Measurements from ENCODE around the gene BTBD10.
A peak's percentile ranks its signal among the peaks of the same experiment; 100 is the strongest.

The BTBD10 gene

DNA sequence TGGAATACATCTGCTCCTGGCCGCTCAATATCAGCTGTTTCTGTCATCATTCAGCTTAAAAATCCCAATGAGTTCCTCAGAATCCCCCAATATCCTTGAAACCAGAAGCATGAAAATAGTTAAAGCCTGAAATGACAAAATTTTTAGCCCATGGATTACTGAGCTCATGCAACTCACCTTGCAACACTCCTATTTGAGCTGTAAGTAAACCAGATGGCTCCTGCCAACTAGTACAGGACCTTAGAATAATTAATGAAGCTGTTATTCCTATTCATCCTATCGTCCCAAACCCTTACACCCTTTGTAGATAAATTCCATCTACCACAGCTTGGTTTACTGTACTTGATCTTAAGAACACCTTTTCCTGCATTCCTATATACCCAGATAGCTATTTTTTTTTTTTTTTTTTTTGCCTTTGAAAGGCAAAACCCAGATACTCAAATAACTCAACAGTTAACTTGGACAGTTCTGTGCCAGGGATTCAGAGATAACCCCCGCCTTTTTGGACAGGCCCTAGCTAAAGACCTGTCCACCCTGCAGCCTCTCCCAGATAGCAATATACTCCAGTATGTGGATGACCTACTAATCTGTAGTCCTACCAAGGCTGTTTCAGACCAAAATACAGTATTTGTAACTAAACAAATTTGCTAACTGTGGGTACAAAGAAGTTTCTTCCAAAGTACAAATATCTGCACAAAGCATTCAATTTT, 10.1 kb upstream of the BTBD10 start:
- 0 out of 2 replicates have a peak, but pooled peaks cover 7% of the 10 kb centered on the region for H3K4me1 ChIP-seq (ENCODE audit: insufficient read depth, low read length)
- no peak overlapping the region for H3K4me3 ChIP-seq (ENCODE audit: low read length)
- H3K9me3 ChIP-seq (ENCODE audit: insufficient read depth, low read depth, low read length) = no peaks in the 10 kb centered on the region
- no peaks in the 10 kb centered on the region for H3K36me3 ChIP-seq (ENCODE audit: insufficient read depth, low read length)
- H3K27ac ChIP-seq (ENCODE audit: low read depth, low read length) = no peak overlapping the region
- H3K27me3 ChIP-seq (ENCODE audit: insufficient read depth, low read length) = no peaks in the 10 kb centered on the region
- no peak overlapping the region for H3K9ac ChIP-seq (ENCODE audit: low read depth, low read length)
- 89% methylated on average over 3 of the region's 3 CpGs for WGBS

DNA sequence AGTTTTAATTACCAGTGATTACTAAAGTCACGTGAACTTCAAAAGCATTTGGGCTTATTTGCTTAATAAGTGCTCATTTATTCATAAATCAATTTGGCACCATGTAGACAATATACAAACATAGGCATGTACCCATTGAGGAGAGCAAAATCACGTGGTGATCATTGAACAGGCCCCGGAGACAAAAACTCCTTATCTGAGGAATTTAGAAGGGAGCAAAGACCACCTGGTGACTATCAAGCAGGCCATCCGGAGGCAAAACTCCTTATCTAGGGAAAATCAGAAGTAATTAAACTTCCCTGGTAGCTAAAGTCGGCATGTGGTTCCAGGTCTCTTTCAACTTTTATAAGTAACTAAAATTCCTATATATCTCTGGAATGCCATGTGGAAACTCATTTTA, 5.7 kb upstream of the BTBD10 start:
- WGBS = 71% methylated on average over 5 of the region's 5 CpGs
- Histone ChIP-seq H3K27ac (ENCODE audit: low read depth, low read length) (no peak overlapping the region), H3K4me1 (ENCODE audit: insufficient read depth, low read length) (peaks cover 13% of the 10 kb centered on the region), H3K27me3 (ENCODE audit: insufficient read depth, low read length) (no peaks in the 10 kb centered on the region), H3K36me3 (ENCODE audit: insufficient read depth, low read length) (no peaks in the 10 kb centered on the region), H3K9me3 (ENCODE audit: insufficient read depth, low read depth, low read length) (no peaks in the 10 kb centered on the region), H3K9ac (ENCODE audit: low read depth, low read length) (no peak overlapping the region), H3K4me3 (ENCODE audit: low read length) (no peak overlapping the region)

- Histone ChIP-seq H3K36me3 (ENCODE audit: insufficient read depth, low read length) (no peaks in the 10 kb centered on the region), H3K27me3 (ENCODE audit: insufficient read depth, low read length) (no peaks in the 10 kb centered on the region), H3K4me3 (ENCODE audit: low read length) (no peak overlapping the region), H3K9me3 (ENCODE audit: insufficient read depth, low read depth, low read length) (no peaks in the 10 kb centered on the region), H3K4me1 (ENCODE audit: insufficient read depth, low read length) (peaks cover 12% of the 10 kb centered on the region), H3K27ac (ENCODE audit: low read depth, low read length) (no peak overlapping the region), H3K9ac (ENCODE audit: low read depth, low read length) (no peak overlapping the region)
- 34% methylated on average over 5 of the region's 6 CpGs for WGBS
These were observed 2.9 kb upstream of the BTBD10 start for GRCh38 chr11:13465909-13466371.

DNA sequence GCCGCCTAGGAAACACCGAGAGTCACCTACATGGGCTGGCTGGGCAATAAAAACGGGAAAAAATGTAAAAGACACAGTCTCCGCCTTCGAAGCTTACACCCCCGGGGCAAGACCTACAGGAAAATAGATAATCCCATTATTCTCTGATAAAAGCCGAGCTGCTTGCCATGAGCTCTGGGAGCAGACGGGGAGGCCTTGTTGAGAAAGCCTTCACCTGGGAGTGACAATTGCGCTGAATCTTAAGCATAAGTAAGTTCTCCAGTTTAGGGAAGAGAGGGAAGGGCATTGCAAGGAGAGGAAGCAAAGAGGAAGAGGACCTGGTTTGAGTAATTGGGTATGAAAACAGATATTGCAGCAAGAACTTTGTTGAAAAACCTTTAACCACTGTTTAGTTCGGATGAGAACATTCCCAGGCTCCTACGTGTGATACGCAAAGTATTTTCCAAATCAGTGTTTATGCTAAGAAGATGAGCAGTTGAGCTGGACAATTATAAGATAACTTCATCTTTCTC, 813 bp upstream of the BTBD10 start:
- Histone ChIP-seq H3K4me1 (ENCODE audit: insufficient read depth, low read length) (peaks cover 12% of the 10 kb centered on the region), H3K27ac (ENCODE audit: low read depth, low read length) (peak overlapping the region; percentile 80), H3K36me3 (ENCODE audit: insufficient read depth, low read length) (no peaks in the 10 kb centered on the region; the same call in 1 of the 2 replicates), H3K9me3 (ENCODE audit: insufficient read depth, low read depth, low read length) (no peaks in the 10 kb centered on the region), H3K9ac (ENCODE audit: low read depth, low read length) (peak overlapping the region; percentile 92), H3K27me3 (ENCODE audit: insufficient read depth, low read length) (no peaks in the 10 kb centered on the region), H3K4me3 (ENCODE audit: low read length) (peak overlapping the region; percentile 94)
- WGBS = 33% methylated on average over 12 of the region's 12 CpGs

DNA sequence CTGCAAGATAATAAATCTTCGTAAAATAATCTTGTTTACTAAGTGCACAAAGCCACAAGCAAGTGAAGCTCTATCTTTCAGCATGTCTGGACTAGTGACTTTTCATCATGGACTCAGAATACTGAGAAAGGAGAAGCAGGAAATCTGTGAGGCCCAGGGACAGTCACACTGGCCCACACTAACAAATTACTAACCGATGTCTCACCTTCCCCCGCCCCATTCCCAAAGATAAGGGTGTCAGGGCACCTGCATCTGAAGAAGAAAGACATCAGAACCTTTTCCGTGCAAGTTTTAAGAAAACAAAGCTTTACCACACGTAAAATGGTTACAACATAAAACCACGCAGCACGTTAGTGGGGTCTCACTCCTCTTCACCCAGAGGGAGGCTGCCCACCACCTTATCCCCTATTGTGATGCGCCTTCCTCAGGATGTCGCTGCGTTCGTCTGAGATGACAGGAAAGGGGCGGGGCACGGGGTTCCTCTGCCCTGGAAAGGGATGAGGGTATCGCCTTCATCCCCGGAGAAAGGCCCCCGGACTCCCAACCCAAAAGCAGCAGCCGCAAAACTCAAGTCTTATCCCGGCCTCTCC, 616 bp downstream of the BTBD10 start:
- H3K9me3 ChIP-seq (ENCODE audit: insufficient read depth, low read depth, low read length) = no peaks in the 10 kb centered on the region
- H3K27me3 ChIP-seq (ENCODE audit: insufficient read depth, low read length) = no peaks in the 10 kb centered on the region
- H3K9ac ChIP-seq (ENCODE audit: low read depth, low read length) = peak overlapping the region; percentile 92
- WGBS = 5% methylated on average over 18 of the region's 18 CpGs
- H3K36me3 ChIP-seq (ENCODE audit: insufficient read depth, low read length) = no peaks in the 10 kb centered on the region; the same call in 1 of the 2 replicates
- peaks cover 12% of the 10 kb centered on the region for H3K4me1 ChIP-seq (ENCODE audit: insufficient read depth, low read length)
- H3K4me3 ChIP-seq (ENCODE audit: low read length) = peak overlapping the region; percentile 94
- peak overlapping the region; percentile 80; the same call in 1 of the 2 replicates for H3K27ac ChIP-seq (ENCODE audit: low read depth, low read length)

- H3K9ac ChIP-seq (ENCODE audit: low read depth, low read length) = no peak overlapping the region
- peaks cover 12% of the 10 kb centered on the region for H3K4me1 ChIP-seq (ENCODE audit: insufficient read depth, low read length)
- no peak overlapping the region for H3K27ac ChIP-seq (ENCODE audit: low read depth, low read length)
- no peaks in the 10 kb centered on the region; the same call in 1 of the 2 replicates for H3K36me3 ChIP-seq (ENCODE audit: insufficient read depth, low read length)
- 97% methylated on average over 3 of the region's 3 CpGs for WGBS
- no peaks in the 10 kb centered on the region for H3K9me3 ChIP-seq (ENCODE audit: insufficient read depth, low read depth, low read length)
- H3K27me3 ChIP-seq (ENCODE audit: insufficient read depth, low read length) = no peaks in the 10 kb centered on the region
- H3K4me3 ChIP-seq (ENCODE audit: low read length) = no peak overlapping the region
These were observed 1.7 kb downstream of the BTBD10 start for GRCh38 chr11:13461291-13461690.

- Histone ChIP-seq H3K4me1 (ENCODE audit: insufficient read depth, low read length) (peaks cover 14% of the 10 kb centered on the region), H3K27ac (ENCODE audit: low read depth, low read length) (no peak overlapping the region), H3K36me3 (ENCODE audit: insufficient read depth, low read length) (peaks cover 2% of the 10 kb centered on the region; the same call in 1 of the 2 replicates), H3K27me3 (ENCODE audit: insufficient read depth, low read length) (no peaks in the 10 kb centered on the region), H3K4me3 (ENCODE audit: low read length) (no peak overlapping the region), H3K9me3 (ENCODE audit: insufficient read depth, low read depth, low read length) (no peaks in the 10 kb centered on the region), H3K9ac (ENCODE audit: low read depth, low read length) (no peak overlapping the region)
- 79% methylated on average over 2 of the region's 2 CpGs for WGBS
These were observed 12.1 kb downstream of the BTBD10 start for GRCh38 chr11:13450832-13451397.

DNA sequence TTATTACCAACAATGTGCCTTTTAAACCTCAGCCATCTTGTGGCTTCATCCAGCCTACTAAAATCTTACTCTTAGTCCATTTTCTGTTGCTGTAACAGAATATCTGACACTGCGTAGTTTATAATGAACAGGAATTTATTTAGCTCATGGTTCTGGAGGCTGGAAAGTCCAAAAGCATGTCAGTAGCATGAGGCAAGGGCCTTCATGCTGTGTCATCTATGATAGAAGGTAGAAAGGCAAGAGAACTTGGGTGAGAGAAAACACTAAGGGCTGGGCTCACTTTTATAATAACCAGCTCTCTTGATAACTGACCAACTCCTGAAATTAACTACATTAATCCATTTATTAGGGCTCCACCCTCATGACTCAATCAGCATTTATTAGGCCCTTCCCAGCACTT, 13.5 kb downstream of the BTBD10 start:
- no peak overlapping the region; the same call in 1 of the 2 replicates for H3K27ac ChIP-seq (ENCODE audit: low read depth, low read length)
- no peaks in the 10 kb centered on the region for H3K27me3 ChIP-seq (ENCODE audit: insufficient read depth, low read length)
- H3K4me1 ChIP-seq (ENCODE audit: insufficient read depth, low read length) = peaks cover 14% of the 10 kb centered on the region
- no peaks in the 10 kb centered on the region for H3K9me3 ChIP-seq (ENCODE audit: insufficient read depth, low read depth, low read length)
- no peak overlapping the region for H3K9ac ChIP-seq (ENCODE audit: low read depth, low read length)
- 100% methylated on average over 1 of the region's 1 CpG for WGBS
- H3K36me3 ChIP-seq (ENCODE audit: insufficient read depth, low read length) = peaks cover 2% of the 10 kb centered on the region; the same call in 1 of the 2 replicates
- no peak overlapping the region for H3K4me3 ChIP-seq (ENCODE audit: low read length)

GRCh38 chr11:13448876-13449275, 14.1 kb downstream of the BTBD10 start:
- H3K27me3 ChIP-seq (ENCODE audit: insufficient read depth, low read length) = no peaks in the 10 kb centered on the region
- H3K27ac ChIP-seq (ENCODE audit: low read depth, low read length) = no peak overlapping the region
- H3K36me3 ChIP-seq (ENCODE audit: insufficient read depth, low read length) = peaks cover 2% of the 10 kb centered on the region; the same call in 1 of the 2 replicates
- H3K4me3 ChIP-seq (ENCODE audit: low read length) = no peak overlapping the region
- no peaks in the 10 kb centered on the region for H3K9me3 ChIP-seq (ENCODE audit: insufficient read depth, low read depth, low read length)
- no peak overlapping the region for H3K9ac ChIP-seq (ENCODE audit: low read depth, low read length)
- peaks cover 14% of the 10 kb centered on the region for H3K4me1 ChIP-seq (ENCODE audit: insufficient read depth, low read length)
- WGBS = no CpG with 5 or more reads among the region's 2 CpGs

DNA sequence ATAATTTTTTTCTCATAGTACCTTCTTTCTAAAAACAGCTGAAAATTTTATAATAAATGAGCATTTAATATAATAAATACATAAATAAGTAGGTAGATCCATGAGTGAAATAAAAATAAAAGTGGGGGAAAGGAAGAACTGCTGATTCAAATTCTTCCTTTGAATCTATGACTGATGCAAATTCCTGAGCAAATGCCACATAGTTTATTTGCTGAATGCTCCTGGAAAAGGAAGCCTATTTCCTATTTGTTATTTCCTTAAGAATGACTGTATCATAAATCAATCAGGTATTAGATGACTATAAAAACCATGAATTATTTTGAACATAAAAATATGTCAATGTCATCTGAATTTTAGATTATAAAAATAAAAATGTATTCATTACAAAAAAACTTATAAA, 16.6 kb downstream of the BTBD10 start:
- H3K27ac ChIP-seq (ENCODE audit: low read depth, low read length) = no peak overlapping the region
- H3K9me3 ChIP-seq (ENCODE audit: insufficient read depth, low read depth, low read length) = no peaks in the 10 kb centered on the region

GRCh38 chr11:13445588-13445987, 17.4 kb downstream of the BTBD10 start:
- Histone ChIP-seq H3K36me3 (ENCODE audit: insufficient read depth, low read length) (no peaks in the 10 kb centered on the region), H3K4me1 (ENCODE audit: insufficient read depth, low read length) (peaks cover 1% of the 10 kb centered on the region; the same call in 1 of the 2 replicates)
- no CpG with 5 or more reads among the region's 2 CpGs for WGBS

More for the DNA sequence above, 16.6 kb downstream of the BTBD10 start:
- Histone ChIP-seq H3K4me3 (ENCODE audit: low read length) (no peak overlapping the region), H3K9ac (ENCODE audit: low read depth, low read length) (no peak overlapping the region), H3K36me3 (ENCODE audit: insufficient read depth, low read length) (no peaks in the 10 kb centered on the region), H3K4me1 (ENCODE audit: insufficient read depth, low read length) (peaks cover 9% of the 10 kb centered on the region), H3K27me3 (ENCODE audit: insufficient read depth, low read length) (no peaks in the 10 kb centered on the region)

More at GRCh38 chr11:13445588-13445987, 17.4 kb downstream of the BTBD10 start:
- Histone ChIP-seq H3K4me3 (ENCODE audit: low read length) (no peak overlapping the region), H3K9ac (ENCODE audit: low read depth, low read length) (no peak overlapping the region), H3K27me3 (ENCODE audit: insufficient read depth, low read length) (no peaks in the 10 kb centered on the region), H3K27ac (ENCODE audit: low read depth, low read length) (no peak overlapping the region), H3K9me3 (ENCODE audit: insufficient read depth, low read depth, low read length) (no peaks in the 10 kb centered on the region)
